ENCODE measurements around the gene CELSR1. TPM values are rescaled to one million over a fixed set of nuclear protein-coding genes. Genes with fewer than 3 reads are reported as not detected.

CELSR1 gene
- total and polyA plus RNA-seq, 7 donors = 0.09 to 0.39 (median 0.18) TPM

DNA sequence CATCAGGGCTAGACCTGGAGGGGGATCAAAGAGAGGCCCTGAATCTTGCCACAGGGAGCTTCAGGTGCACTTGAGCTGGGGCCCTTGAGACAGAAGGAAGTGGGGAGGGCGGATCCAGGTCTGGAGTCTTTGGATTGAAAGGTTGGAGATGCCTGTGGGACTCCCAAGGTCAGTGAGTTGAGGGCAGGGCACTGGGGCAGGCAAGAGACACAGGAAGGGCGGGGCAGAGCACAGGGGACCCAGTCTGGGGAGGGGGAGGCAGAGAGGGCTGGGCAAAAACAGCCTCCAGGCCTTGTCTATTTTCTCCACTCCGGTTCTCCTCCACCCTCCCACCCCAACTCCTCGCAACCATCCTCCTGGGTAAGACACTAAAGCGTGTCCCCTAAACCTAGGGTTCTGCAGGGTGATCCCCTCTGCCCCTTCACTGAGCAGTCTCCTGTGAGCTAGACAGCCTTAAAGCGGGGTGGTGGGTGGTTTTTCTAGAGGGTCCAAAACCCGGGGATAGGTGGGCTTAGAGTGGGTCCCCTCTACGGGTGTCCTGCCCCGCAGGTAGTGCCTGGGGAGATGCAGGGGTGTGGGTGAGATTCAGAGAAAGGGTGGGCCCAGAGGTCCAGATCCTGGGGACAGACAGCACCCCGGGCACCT, 38.6 kb upstream of the CELSR1 start:
- H3K36me3 ChIP-seq (ENCODE audit: insufficient read depth in 1 of 2, low read depth in 1 of 2) = no peaks in the 10 kb centered on the region
- TF ChIP-seq, protein P1, sequence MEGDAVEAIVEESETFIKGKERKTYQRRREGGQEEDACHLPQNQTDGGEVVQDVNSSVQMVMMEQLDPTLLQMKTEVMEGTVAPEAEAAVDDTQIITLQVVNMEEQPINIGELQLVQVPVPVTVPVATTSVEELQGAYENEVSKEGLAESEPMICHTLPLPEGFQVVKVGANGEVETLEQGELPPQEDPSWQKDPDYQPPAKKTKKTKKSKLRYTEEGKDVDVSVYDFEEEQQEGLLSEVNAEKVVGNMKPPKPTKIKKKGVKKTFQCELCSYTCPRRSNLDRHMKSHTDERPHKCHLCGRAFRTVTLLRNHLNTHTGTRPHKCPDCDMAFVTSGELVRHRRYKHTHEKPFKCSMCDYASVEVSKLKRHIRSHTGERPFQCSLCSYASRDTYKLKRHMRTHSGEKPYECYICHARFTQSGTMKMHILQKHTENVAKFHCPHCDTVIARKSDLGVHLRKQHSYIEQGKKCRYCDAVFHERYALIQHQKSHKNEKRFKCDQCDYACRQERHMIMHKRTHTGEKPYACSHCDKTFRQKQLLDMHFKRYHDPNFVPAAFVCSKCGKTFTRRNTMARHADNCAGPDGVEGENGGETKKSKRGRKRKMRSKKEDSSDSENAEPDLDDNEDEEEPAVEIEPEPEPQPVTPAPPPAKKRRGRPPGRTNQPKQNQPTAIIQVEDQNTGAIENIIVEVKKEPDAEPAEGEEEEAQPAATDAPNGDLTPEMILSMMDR (IDR thresholded peaks at IDR 0.05) = no peak
- peak overlapping the region; percentile 62 for H3K4me3 ChIP-seq
- 48 to 51% (median 49%) methylated on average over 9 to 10 of the region's 10 CpGs for WGBS, 3 donors
- DNase-seq (peak in 1 of 2 donors; percentile 44), ATAC-seq (peak in 1 of 4 donors; percentile 0)
- H3K9me3 ChIP-seq = peaks cover 5% of the 10 kb centered on the region
- H3K27me3 ChIP-seq (ENCODE audit: insufficient read depth in 3 of 3, low read length in 2 of 3) = no peaks in the 10 kb centered on the region
- intact Hi-C loops (cut with DNase I) = loop anchor here in 1 of 2 donors (5.0 kb wide), 1 partner anchor 161 kb away; the partner anchor contains the start of gene CERK
- peak overlapping the region; percentile 53 for H3K27ac ChIP-seq
- peaks cover 37% of the 10 kb centered on the region for H3K4me1 ChIP-seq

DNA sequence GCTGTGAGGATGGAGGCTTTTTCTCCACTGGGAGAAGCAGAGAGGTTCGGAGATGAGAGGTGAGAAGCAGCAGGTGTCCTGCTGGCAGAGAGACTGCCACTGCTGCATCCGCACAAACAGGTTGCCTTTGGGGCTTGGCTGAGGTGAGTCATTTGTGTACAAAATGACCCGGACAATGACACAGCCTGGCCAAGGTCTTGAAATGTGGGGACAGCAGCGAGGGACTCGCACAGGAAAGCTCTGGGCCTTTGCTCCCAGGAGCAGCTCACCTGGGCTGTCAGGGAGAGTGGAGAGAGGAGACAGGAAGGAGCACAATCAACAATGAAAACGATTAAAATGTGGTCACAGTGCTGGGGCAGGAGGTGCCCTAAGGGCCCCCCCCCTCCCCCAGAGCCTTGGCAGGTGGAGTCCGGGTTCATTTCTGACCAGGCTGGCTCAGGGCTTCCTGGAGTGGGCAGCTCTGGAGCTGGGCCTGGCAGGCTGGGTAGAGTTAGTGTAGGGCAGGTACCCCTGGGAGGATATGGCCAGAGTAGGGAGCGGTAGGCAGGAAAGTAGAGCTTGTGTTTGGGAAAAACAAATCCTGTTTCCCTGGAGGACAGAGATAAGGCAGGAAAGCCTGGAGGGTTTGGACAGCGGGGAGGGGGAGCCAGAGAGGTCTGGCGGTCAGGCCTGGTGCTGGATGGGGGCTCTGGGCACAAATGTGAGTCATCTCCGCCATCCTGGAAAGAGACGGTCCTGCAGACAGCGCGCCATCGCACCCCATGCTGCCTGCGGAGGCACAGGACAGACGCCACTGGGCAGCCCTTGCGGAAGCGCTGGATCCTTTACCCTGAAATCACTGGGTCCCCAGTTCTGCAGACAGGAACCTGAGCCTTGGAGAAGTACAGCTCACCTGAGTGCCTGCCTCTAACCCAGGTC, 37.8 kb upstream of the CELSR1 start:
- H3K27me3 ChIP-seq (ENCODE audit: insufficient read depth in 3 of 3, low read length in 2 of 3) = no peaks in the 10 kb centered on the region
- no peaks in the 10 kb centered on the region for H3K36me3 ChIP-seq (ENCODE audit: insufficient read depth in 1 of 2, low read depth in 1 of 2)
- WGBS, 3 donors = 75 to 83% (median 79%) methylated on average over 19 of the region's 19 CpGs
- TF ChIP-seq, protein P1 (IDR thresholded peaks at IDR 0.05) = no peak
- no peak for ATAC-seq
- no peak overlapping the region for H3K4me3 ChIP-seq
- DNase-seq = peak; percentile 16 to 59
- intact Hi-C loops (cut with DNase I) = loop anchor here in 1 of 2 donors (5.0 kb wide), 1 partner anchor 162 kb away; the partner anchor contains the start of gene CERK
- H3K27ac ChIP-seq = peak overlapping the region; percentile 53
- peaks cover 5% of the 10 kb centered on the region for H3K9me3 ChIP-seq
- peaks cover 30% of the 10 kb centered on the region for H3K4me1 ChIP-seq

DNA sequence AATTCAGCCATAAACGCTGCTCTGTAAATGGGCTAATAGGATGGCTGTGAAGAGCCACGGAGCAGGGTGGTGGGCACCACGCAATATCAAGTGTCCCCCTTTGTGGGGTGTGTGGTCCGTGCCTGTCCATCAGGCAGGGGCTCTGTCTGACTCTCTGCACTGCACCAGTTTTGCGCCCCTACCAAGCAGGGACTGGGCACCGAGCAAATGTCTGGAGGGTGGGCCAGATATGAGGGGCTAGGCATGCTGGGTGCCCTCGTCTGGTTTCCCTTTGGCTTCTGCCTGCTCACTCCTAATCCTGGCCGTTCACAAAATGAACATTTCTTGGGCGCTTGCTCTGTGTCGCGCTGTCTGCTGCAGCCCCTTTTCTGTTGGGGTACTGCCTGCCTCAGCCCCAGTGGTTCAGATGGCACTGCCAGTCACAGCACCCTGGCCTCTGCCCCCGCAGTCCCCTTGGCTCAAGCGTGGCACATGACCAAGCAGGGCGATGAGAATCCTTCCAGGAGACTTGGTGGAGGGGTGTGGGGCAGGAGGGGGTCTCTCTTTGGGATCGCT, 37.1 kb upstream of the CELSR1 start:
- intact Hi-C loops (cut with DNase I) = no loop called here
- H3K36me3 ChIP-seq (ENCODE audit: insufficient read depth in 1 of 2, low read depth in 1 of 2) = no peaks in the 10 kb centered on the region
- H3K27ac ChIP-seq = no peak overlapping the region
- TF ChIP-seq, protein P1 (IDR thresholded peaks at IDR 0.05) = no peak
- H3K4me3 ChIP-seq = no peak overlapping the region
- DNase-seq = peak in 1 of 2 donors; percentile 34
- 80 to 87% (median 86%) methylated on average over 15 of the region's 15 CpGs for WGBS, 3 donors
- H3K27me3 ChIP-seq (ENCODE audit: insufficient read depth in 3 of 3, low read length in 2 of 3) = no peaks in the 10 kb centered on the region
- ATAC-seq = no peak
- peaks cover 23% of the 10 kb centered on the region for H3K4me1 ChIP-seq
- peaks cover 5% of the 10 kb centered on the region for H3K9me3 ChIP-seq

DNA sequence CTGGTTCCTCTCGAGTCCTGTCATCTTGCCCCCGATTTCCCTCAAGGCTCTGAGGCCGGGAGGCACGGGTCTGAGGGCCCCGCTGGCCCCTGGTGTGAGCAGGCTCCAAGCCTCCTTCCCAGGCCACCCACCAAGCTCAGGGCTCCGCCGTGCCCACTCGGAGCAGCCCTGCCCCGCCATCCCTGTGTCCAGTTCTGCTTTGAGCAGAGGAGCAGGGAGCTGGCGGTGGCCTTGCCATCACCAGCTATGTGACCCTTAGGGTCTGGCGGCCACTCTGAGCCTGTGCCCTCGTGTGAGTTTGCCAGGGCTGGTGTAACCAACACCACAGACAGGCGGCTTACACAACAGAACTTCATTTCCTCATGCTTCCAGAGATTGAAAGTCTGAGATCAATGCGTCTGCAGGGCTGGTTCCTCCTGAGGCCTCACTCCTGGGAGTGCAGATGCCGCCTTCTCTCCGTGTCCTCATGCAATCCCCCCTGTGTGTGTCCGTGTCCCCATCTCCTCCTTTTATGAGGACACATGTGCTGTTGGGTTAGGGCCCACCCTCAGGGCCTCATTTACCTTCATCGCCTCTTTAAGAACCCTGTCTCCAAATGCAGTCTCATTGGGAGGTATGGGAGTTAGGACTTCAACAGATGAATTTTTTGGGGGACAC, 36.5 kb upstream of the CELSR1 start:
- H3K9me3 ChIP-seq = peaks cover 5% of the 10 kb centered on the region
- no peak for ATAC-seq
- DNase-seq = peak in 1 of 2 donors; percentile 31
- no peak overlapping the region for H3K4me3 ChIP-seq
- WGBS, 3 donors = 77 to 90% (median 82%) methylated on average over 18 of the region's 18 CpGs
- no peak overlapping the region for H3K27ac ChIP-seq
- intact Hi-C loops (cut with DNase I) = no loop called here
- TF ChIP-seq, protein P1 (IDR thresholded peaks at IDR 0.05) = no peak
- H3K36me3 ChIP-seq (ENCODE audit: insufficient read depth in 1 of 2, low read depth in 1 of 2) = no peaks in the 10 kb centered on the region
- no peaks in the 10 kb centered on the region for H3K27me3 ChIP-seq (ENCODE audit: insufficient read depth in 3 of 3, low read length in 2 of 3)
- peaks cover 17% of the 10 kb centered on the region for H3K4me1 ChIP-seq
